GM12878 (cell line): ENCODE results near the gene ENDOV.

Source experiments
- ATF7 ChIP-seq: fragments of 450-650 bp; IDR thresholded peaks from 2 replicates; pipeline ENCODE4 v1.6.1; 2016; ENCODE audit warnings: low read depth, mild to moderate bottlenecking
- CREB1 ChIP-seq: IDR thresholded peaks from 2 replicates; pipeline ENCODE4 v1.6.1; 2012; ENCODE audit warnings: low read depth, mild to moderate bottlenecking, inconsistent platforms
- CTCF ChIP-seq, 3 experiments: IDR thresholded peaks in 2 of 3; conservative IDR thresholded peaks in 1 of 3; 2 replicates each; pipeline ENCODE4 v1.5.1; 2011; ENCODE audit warnings: low read depth in 3 of 3, low read length in 3 of 3, mild to moderate bottlenecking in 3 of 3, control low read depth in 2 of 3, moderate library complexity in 2 of 3, inconsistent platforms in 1 of 3, mixed read lengths in 1 of 3; ENCODE audit not compliant: control insufficient read depth in 2 of 3, insufficient read depth in 1 of 3; ENCODE audit errors: extremely low read depth in 1 of 3
- E2F4 ChIP-seq: IDR thresholded peaks from 2 replicates; pipeline ENCODE4 v1.6.1; 2012; ENCODE audit warnings: low read depth, low read length, improper control_type of control experiment
- GABPA ChIP-seq: IDR thresholded peaks from 2 replicates; pipeline ENCODE4 v1.6.1; 2014; ENCODE audit warnings: antibody characterized with exemption, low read depth, mild to moderate bottlenecking, inconsistent platforms
- HDGF ChIP-seq: fragments of 450-650 bp; IDR thresholded peaks from 2 replicates; pipeline ENCODE4 v1.6.1; 2016; ENCODE audit warnings: antibody characterized with exemption
- MAX ChIP-seq: IDR thresholded peaks from 2 replicates; pipeline ENCODE4 v1.6.1; 2012; ENCODE audit warnings: low read depth, low read length, improper control_type of control experiment
- REST ChIP-seq: IDR thresholded peaks from 2 replicates; pipeline ENCODE4 v1.6.1; 2012; ENCODE audit warnings: mild to moderate bottlenecking, low read depth, low read length
- TAF1 ChIP-seq: IDR thresholded peaks from 2 replicates; pipeline ENCODE4 v1.6.1; 2011; ENCODE audit warnings: mild to moderate bottlenecking, low read depth, low read length, borderline replicate concordance
- TARDBP ChIP-seq: IDR thresholded peaks from 2 replicates; pipeline ENCODE4 v1.6.1; 2016; ENCODE audit warnings: borderline replicate concordance
- ZNF274 ChIP-seq: IDR thresholded peaks from one replicate; pipeline ENCODE4 v1.8.0; 2011; ENCODE audit not compliant: insufficient read length, insufficient read depth

- no peak for TF ChIP-seq ATF7
- no peak for TF ChIP-seq E2F4
- TF ChIP-seq MAX = no peak
- TF ChIP-seq TAF1 = no peak
- no peak for TF ChIP-seq TARDBP
- no peak for TF ChIP-seq ZNF274
- no peak for TF ChIP-seq REST
- TF ChIP-seq CREB1 = no peak
- 0 out of 6 replicates have a peak, but pooled peaks of 2 of the 3 experiments have one; percentile 4 for TF ChIP-seq CTCF (IDR thresholded peaks at IDR 0.05 in 2 of 3, conservative IDR thresholded peaks at IDR 0.05 in 1 of 3; ENCODE audit: control insufficient read depth in 2 of 3, extremely low read depth in 1 of 3, insufficient read depth in 1 of 3, low read depth in 3 of 3, low read length in 3 of 3)
- no peak for TF ChIP-seq HDGF
- no peak for TF ChIP-seq GABPA
Measured at GRCh38 chr17:80474231-80474960, 59.4 kb downstream of the ENDOV start.
